GM21423 (cell line): Measurements from ENCODE around the gene ZRANB3.
"Not testable (repeated sequence)": the region's sequence is repeated elsewhere in the genome, so short reads cannot be mapped to it uniquely, and the experiment has no call there.

Experiments
- ATAC-seq: cut with Tn5 transposase; IDR thresholded peaks from one replicate; pipeline ENCODE4 v1.9.1; 2021; ENCODE audit warnings: mild to moderate bottlenecking, moderate library complexity; ENCODE audit not compliant: unreplicated experiment

The ZRANB3 gene

GRCh38 chr2:135149251-135149650 lies 381.8 kb downstream of the ZRANB3 start:
- ATAC-seq, result no peak

- ATAC-seq, result no peak
These were observed 386.7 kb downstream of the ZRANB3 start for GRCh38 chr2:135144343-135144742.

GRCh38 chr2:135142323-135142722 lies 388.7 kb downstream of the ZRANB3 start:
- no peak for ATAC-seq

- no peak for ATAC-seq
These were observed 390.4 kb downstream of the ZRANB3 start for GRCh38 chr2:135140606-135141005.

- no peak for ATAC-seq
These were observed 398.7 kb downstream of the ZRANB3 start for GRCh38 chr2:135132314-135132713.

GRCh38 chr2:135130751-135131150 lies 400.3 kb downstream of the ZRANB3 start:
- no peak for ATAC-seq

GRCh38 chr2:135125940-135126339 lies 405.1 kb downstream of the ZRANB3 start:
- ATAC-seq, result no peak

- no peak for ATAC-seq
These were observed 405.8 kb downstream of the ZRANB3 start for GRCh38 chr2:135124924-135125886.

- not testable (repeated sequence) for ATAC-seq
These were observed 409.4 kb downstream of the ZRANB3 start for GRCh38 chr2:135121658-135122039.

GRCh38 chr2:135121016-135121657 lies 409.9 kb downstream of the ZRANB3 start:
- ATAC-seq, result no peak

- no peak for ATAC-seq
These were observed 411.4 kb downstream of the ZRANB3 start for GRCh38 chr2:135119582-135119981.

- no peak for ATAC-seq
These were observed 417.7 kb downstream of the ZRANB3 start for GRCh38 chr2:135113322-135113721.

- not testable (repeated sequence) for ATAC-seq
These were observed 425.3 kb downstream of the ZRANB3 start for GRCh38 chr2:135105513-135106316.

GRCh38 chr2:135103843-135104242 lies 427.2 kb downstream of the ZRANB3 start:
- no peak for ATAC-seq

- no peak for ATAC-seq
These were observed 431.1 kb downstream of the ZRANB3 start for GRCh38 chr2:135099802-135100483.

GRCh38 chr2:135097532-135098231 lies 433.3 kb downstream of the ZRANB3 start:
- no peak for ATAC-seq

- no peak for ATAC-seq
These were observed 434.2 kb downstream of the ZRANB3 start for GRCh38 chr2:135096665-135097446.

GRCh38 chr2:135095591-135095990 lies 435.4 kb downstream of the ZRANB3 start:
- ATAC-seq, result no peak

GRCh38 chr2:135094508-135094907 lies 436.5 kb downstream of the ZRANB3 start:
- no peak for ATAC-seq
